ENCODE data around the gene PHACTR1.

The PHACTR1 gene

DNA sequence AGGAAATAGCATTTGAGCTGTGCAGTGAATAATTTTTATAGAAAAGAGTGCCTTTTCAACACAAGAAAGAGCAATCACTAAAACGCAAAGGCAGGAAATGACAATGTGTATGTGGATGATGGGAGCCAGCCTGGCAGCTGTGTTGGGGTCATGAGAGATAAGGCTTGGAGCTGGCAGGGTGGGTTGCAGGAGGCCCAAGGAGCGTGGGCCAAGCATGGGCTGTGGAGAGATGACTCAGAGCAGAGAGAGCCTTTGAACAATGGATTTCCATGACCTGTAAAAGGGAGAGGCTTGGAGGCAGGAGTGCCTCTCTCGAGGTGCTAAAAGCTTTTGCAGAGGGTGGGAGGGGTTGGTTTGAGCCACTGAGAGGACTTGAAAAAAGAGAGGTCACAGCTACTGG lies 618.4 kb downstream of the PHACTR1 start:
- DNase-seq: no peak

DNA sequence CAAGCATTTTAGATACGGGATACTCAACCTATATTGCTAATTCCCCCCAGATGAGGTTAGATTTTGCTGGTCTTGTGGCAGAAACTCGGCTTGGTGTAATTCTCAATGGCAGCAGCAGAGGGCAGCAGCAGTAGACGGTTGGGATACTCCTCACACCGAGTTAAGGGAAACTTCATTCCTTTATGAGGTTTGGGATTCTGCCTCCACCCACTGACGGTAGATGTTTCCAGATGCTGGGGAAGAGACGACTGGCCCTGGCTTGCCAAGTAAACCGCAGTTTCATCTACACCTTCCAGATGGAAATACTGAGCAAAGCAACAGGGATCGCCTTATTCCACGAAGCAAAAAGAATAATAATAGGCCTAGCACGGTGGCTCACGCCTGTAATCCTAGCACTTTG lies 620.0 kb downstream of the PHACTR1 start:
- no peak for DNase-seq

DNA sequence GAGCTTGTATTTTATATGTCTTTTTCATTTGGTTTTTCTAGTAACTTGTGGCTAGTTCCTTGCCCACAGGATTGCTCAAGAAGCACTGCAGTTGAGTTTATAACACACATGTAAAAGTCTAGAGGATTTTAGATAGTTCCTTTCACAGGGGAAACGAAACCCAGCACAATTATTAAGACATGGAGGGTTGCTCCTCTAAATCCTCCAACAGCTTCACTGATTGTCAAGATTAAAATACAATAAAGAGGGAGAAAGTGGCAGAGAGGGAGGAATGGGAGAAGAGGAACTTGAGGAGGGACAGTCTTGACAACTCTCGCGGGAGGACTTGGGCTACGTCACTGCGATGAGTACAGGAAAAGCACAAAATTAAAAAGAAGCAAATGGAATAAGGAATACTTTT lies 621.5 kb downstream of the PHACTR1 start:
- DNase-seq: no peak

All from activated gamma-delta T cell (primary cell).